ENCODE data around the gene WSCD1.

Gene WSCD1

GRCh38 chr17:6160911-6161855 is 91.0 kb downstream of the WSCD1 start:
- no peak overlapping the region for H3K4me3 ChIP-seq (ENCODE audit: low read length)
- H3K27me3 ChIP-seq (ENCODE audit: insufficient read depth, low read length), result no peaks in the 10 kb centered on the region
- 90% methylated on average over 22 of the region's 24 CpGs for WGBS
- H3K9me3 ChIP-seq (ENCODE audit: insufficient read depth, low read depth, low read length), result no peaks in the 10 kb centered on the region
- no peak overlapping the region; the same call in 1 of the 2 replicates for H3K9ac ChIP-seq (ENCODE audit: low read depth, low read length)
- peak overlapping the region; percentile 79; the same call in 1 of the 2 replicates for H3K27ac ChIP-seq (ENCODE audit: low read depth, low read length)
- no peaks in the 10 kb centered on the region for H3K36me3 ChIP-seq (ENCODE audit: insufficient read depth, low read length)
- H3K4me1 ChIP-seq (ENCODE audit: insufficient read depth, low read length), result peaks cover 31% of the 10 kb centered on the region

DNA sequence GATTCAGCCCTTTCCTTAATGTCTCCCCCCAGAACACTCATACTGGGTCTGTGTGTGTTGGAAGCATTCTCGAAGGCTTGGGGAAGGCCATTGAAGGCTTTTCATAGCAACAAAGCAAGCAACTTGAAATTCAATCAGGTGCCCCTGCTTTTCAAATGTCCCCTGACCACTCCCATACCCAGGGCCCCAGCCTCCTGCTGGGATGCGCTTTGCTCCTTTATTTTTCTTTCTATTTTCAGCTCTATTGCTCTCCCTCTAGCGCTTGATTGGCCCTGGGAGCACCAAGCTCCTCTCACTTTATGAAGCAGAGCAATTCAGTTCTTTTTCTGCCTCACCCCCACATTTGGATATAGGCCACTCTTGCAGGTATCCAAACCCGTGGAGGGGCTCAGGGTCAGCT is 92.0 kb downstream of the WSCD1 start:
- no peaks in the 10 kb centered on the region for H3K9me3 ChIP-seq (ENCODE audit: insufficient read depth, low read depth, low read length)
- 9% methylated on average over 4 of the region's 4 CpGs for WGBS
- peaks cover 31% of the 10 kb centered on the region for H3K4me1 ChIP-seq (ENCODE audit: insufficient read depth, low read length)
- peak overlapping the region; percentile 29; the same call in 1 of the 2 replicates for H3K4me3 ChIP-seq (ENCODE audit: low read length)
- 0 out of 2 replicates have a peak overlapping the region, but pooled peaks have one; percentile 43 for H3K9ac ChIP-seq (ENCODE audit: low read depth, low read length)
- peak overlapping the region; percentile 79; the same call in 1 of the 2 replicates for H3K27ac ChIP-seq (ENCODE audit: low read depth, low read length)
- H3K36me3 ChIP-seq (ENCODE audit: insufficient read depth, low read length), result no peaks in the 10 kb centered on the region
- H3K27me3 ChIP-seq (ENCODE audit: insufficient read depth, low read length), result no peaks in the 10 kb centered on the region

- WGBS, result 57% methylated on average over 9 of the region's 9 CpGs
- H3K4me1 ChIP-seq (ENCODE audit: insufficient read depth, low read length), result peaks cover 31% of the 10 kb centered on the region
Measured at GRCh38 chr17:6162892-6163291, 92.7 kb downstream of the WSCD1 start.

DNA sequence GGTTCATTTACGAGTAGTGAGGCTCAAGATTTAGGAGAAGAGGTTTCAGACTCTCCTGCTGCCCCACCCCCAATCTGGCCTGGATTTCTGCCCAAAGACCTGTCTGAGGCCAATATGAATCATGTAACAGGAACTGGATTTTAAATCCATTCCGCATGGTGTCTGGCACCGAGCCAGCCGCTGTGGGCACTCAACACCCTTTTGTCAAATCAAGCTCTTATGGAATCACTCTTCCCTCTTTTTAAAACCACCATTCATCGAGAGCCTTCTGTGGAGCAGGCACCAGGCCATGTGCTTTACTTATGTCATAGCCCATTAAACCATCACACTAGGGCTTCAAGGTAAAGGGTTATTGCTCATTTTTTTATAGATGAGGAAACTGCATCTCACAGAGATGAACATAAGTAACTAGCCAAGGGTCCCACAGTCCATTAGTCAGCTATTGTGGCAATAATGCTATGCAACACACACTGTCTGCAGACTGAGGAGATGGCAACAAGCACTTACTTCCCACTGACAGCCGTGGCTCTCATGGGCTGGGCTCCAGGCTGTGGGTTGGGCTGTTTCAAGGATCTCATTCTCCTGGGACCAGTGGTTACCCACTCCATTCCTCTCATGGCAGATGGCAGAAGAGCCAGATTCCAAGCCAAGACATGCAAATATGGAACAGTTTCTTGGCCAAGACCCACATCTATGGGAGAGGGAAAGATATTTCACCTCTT is 93.6 kb downstream of the WSCD1 start:
- H3K27me3 ChIP-seq (ENCODE audit: insufficient read depth, low read length), result no peaks in the 10 kb centered on the region
- WGBS, result 89% methylated on average over 6 of the region's 6 CpGs
- peaks cover 31% of the 10 kb centered on the region for H3K4me1 ChIP-seq (ENCODE audit: insufficient read depth, low read length)
- no peak overlapping the region for H3K9ac ChIP-seq (ENCODE audit: low read depth, low read length)
- no peak overlapping the region for H3K4me3 ChIP-seq (ENCODE audit: low read length)
- H3K36me3 ChIP-seq (ENCODE audit: insufficient read depth, low read length), result no peaks in the 10 kb centered on the region
- no peak overlapping the region for H3K27ac ChIP-seq (ENCODE audit: low read depth, low read length)
- H3K9me3 ChIP-seq (ENCODE audit: insufficient read depth, low read depth, low read length), result no peaks in the 10 kb centered on the region

More at GRCh38 chr17:6162892-6163291, 92.7 kb downstream of the WSCD1 start:
- Histone ChIP-seq H3K27me3 (ENCODE audit: insufficient read depth, low read length) (no peaks in the 10 kb centered on the region), H3K36me3 (ENCODE audit: insufficient read depth, low read length) (no peaks in the 10 kb centered on the region), H3K27ac (ENCODE audit: low read depth, low read length) (no peak overlapping the region), H3K4me3 (ENCODE audit: low read length) (no peak overlapping the region), H3K9me3 (ENCODE audit: insufficient read depth, low read depth, low read length) (no peaks in the 10 kb centered on the region), H3K9ac (ENCODE audit: low read depth, low read length) (no peak overlapping the region)

- no peaks in the 10 kb centered on the region for H3K27me3 ChIP-seq (ENCODE audit: insufficient read depth, low read length)
- no peak overlapping the region for H3K9ac ChIP-seq (ENCODE audit: low read depth, low read length)
- peaks cover 26% of the 10 kb centered on the region for H3K4me1 ChIP-seq (ENCODE audit: insufficient read depth, low read length)
- H3K36me3 ChIP-seq (ENCODE audit: insufficient read depth, low read length), result no peaks in the 10 kb centered on the region
- H3K4me3 ChIP-seq (ENCODE audit: low read length), result no peak overlapping the region
- WGBS, result 94% methylated on average over 5 of the region's 5 CpGs
- no peaks in the 10 kb centered on the region for H3K9me3 ChIP-seq (ENCODE audit: insufficient read depth, low read depth, low read length)
- no peak overlapping the region for H3K27ac ChIP-seq (ENCODE audit: low read depth, low read length)
Measured at GRCh38 chr17:6164996-6165395, 94.8 kb downstream of the WSCD1 start.

DNA sequence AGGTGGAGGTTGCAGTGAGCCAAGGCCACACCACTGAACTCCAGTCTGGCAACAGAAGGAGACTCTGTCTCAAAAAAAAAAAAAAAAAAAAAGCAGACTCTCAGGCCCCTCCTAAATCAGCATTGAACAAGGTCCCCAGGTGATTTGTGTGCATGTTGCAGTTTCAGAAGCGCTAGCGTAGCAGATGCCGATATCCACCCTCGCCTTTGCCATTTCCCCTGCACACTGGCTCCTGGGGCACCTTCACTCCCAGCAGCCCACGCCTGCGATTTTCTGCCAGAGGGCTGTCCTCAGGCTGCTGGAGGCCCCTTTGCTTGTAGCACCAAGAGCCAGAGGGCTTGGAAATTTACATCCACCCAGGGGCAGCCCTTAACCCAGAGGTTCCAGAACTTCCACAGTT is 95.6 kb downstream of the WSCD1 start:
- Histone ChIP-seq H3K9me3 (ENCODE audit: insufficient read depth, low read depth, low read length) (no peaks in the 10 kb centered on the region), H3K27ac (ENCODE audit: low read depth, low read length) (no peak overlapping the region), H3K27me3 (ENCODE audit: insufficient read depth, low read length) (no peaks in the 10 kb centered on the region), H3K9ac (ENCODE audit: low read depth, low read length) (no peak overlapping the region), H3K4me3 (ENCODE audit: low read length) (no peak overlapping the region), H3K36me3 (ENCODE audit: insufficient read depth, low read length) (no peaks in the 10 kb centered on the region), H3K4me1 (ENCODE audit: insufficient read depth, low read length) (peaks cover 23% of the 10 kb centered on the region)
- 89% methylated on average over 6 of the region's 6 CpGs for WGBS

GRCh38 chr17:6166492-6167179 is 96.5 kb downstream of the WSCD1 start:
- Histone ChIP-seq H3K27me3 (ENCODE audit: insufficient read depth, low read length) (no peaks in the 10 kb centered on the region), H3K9ac (ENCODE audit: low read depth, low read length) (no peak overlapping the region)
- WGBS, result 91% methylated on average over 6 of the region's 6 CpGs

DNA sequence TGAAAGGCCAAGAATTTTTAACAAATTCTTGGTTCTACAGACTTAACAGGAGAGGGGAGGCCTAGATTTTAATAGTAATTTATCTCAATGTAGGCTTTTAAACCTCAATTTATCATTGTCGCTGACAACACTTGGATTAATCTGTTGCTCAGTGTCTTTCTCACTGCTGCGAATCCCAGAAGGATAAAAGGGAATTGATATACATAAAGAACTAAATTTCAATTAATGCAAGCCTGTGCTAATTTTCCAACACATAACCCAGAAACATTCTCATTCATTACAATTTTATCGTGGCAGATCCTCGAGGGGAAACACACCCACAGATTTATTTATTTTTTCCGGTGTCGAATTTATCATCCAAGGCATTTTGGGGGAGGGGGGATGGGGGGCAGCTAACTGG is 98.1 kb downstream of the WSCD1 start:
- no peak overlapping the region for H3K27ac ChIP-seq (ENCODE audit: low read depth, low read length)
- WGBS, result 88% methylated on average over 5 of the region's 6 CpGs
- peaks cover 16% of the 10 kb centered on the region for H3K4me1 ChIP-seq (ENCODE audit: insufficient read depth, low read length)
- no peak overlapping the region for H3K4me3 ChIP-seq (ENCODE audit: low read length)
- no peaks in the 10 kb centered on the region for H3K27me3 ChIP-seq (ENCODE audit: insufficient read depth, low read length)
- H3K36me3 ChIP-seq (ENCODE audit: insufficient read depth, low read length), result no peaks in the 10 kb centered on the region
- no peak overlapping the region for H3K9ac ChIP-seq (ENCODE audit: low read depth, low read length)
- H3K9me3 ChIP-seq (ENCODE audit: insufficient read depth, low read depth, low read length), result no peaks in the 10 kb centered on the region

More at GRCh38 chr17:6166492-6167179, 96.5 kb downstream of the WSCD1 start:
- Histone ChIP-seq H3K4me1 (ENCODE audit: insufficient read depth, low read length) (peaks cover 20% of the 10 kb centered on the region), H3K9me3 (ENCODE audit: insufficient read depth, low read depth, low read length) (no peaks in the 10 kb centered on the region), H3K36me3 (ENCODE audit: insufficient read depth, low read length) (no peaks in the 10 kb centered on the region), H3K4me3 (ENCODE audit: low read length) (no peak overlapping the region), H3K27ac (ENCODE audit: low read depth, low read length) (no peak overlapping the region)

DNA sequence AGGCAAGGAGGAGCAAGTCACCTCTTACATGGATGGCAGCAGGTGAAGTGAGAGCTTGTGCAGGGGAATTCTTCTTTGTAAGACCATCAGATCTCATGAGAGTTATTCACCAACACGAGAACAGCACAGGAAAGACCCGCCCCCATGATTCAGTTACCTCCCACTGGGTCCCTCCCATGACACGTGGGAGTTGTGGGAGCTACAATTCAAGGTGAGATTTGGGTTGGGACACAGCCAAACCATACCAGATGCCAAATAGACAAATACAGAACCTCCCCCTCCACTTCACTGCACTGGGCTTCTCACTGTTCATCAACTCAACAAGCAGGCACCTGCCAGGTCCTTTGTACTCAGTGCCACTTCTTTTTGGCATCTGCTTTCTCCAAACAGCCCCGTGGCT is 100.2 kb downstream of the WSCD1 start:
- H3K9ac ChIP-seq (ENCODE audit: low read depth, low read length), result no peak overlapping the region
- WGBS, result 88% methylated on average over 4 of the region's 4 CpGs

DNA sequence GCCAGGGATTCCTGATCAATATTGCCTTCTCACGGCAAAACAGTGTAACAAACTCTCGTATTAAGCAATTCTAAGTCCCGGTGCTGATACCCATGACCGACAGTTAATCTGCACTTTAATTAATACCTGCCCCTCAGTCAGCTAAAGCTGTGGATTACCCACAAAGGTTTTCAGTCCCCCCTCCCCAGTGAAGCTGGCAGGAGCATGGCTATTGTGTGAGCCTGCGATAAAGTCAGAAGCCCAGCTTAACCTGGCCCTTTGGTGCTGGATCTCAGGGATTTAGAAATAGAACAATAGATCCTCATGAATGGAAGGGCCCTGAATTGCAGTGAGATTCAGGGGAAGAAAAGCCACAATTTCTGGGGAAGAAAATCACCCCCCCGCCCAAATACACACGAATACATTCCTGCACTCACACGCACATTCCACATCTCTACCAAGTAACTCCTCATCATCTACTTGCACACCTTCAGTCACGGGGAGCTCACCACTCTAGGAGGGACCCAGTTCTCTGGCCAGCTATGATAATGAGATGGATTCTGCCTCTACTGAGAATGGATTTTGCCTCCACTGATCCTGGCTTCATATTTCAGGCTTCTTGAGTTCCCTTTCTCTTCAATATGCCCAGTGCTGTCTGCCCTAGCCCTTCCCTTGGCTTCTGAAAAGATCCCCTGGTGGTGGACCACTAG is 102.6 kb downstream of the WSCD1 start:
- 67% methylated on average over 9 of the region's 9 CpGs for WGBS
- Histone ChIP-seq H3K9me3 (ENCODE audit: insufficient read depth, low read depth, low read length) (no peaks in the 10 kb centered on the region), H3K4me3 (ENCODE audit: low read length) (no peak overlapping the region), H3K27me3 (ENCODE audit: insufficient read depth, low read length) (no peaks in the 10 kb centered on the region), H3K27ac (ENCODE audit: low read depth, low read length) (no peak overlapping the region), H3K9ac (ENCODE audit: low read depth, low read length) (no peak overlapping the region), H3K36me3 (ENCODE audit: insufficient read depth, low read length) (no peaks in the 10 kb centered on the region), H3K4me1 (ENCODE audit: insufficient read depth, low read length) (peaks cover 12% of the 10 kb centered on the region)

More for the DNA sequence above, 100.2 kb downstream of the WSCD1 start:
- no peaks in the 10 kb centered on the region for H3K36me3 ChIP-seq (ENCODE audit: insufficient read depth, low read length)
- H3K4me1 ChIP-seq (ENCODE audit: insufficient read depth, low read length), result peaks cover 12% of the 10 kb centered on the region
- H3K9me3 ChIP-seq (ENCODE audit: insufficient read depth, low read depth, low read length), result no peaks in the 10 kb centered on the region
- H3K4me3 ChIP-seq (ENCODE audit: low read length), result no peak overlapping the region
- no peaks in the 10 kb centered on the region for H3K27me3 ChIP-seq (ENCODE audit: insufficient read depth, low read length)
- H3K27ac ChIP-seq (ENCODE audit: low read depth, low read length), result no peak overlapping the region

Data from HUES64 (cell line).